ENCODE data around the gene APOBEC3C. TPM values are rescaled to one million over a fixed set of nuclear protein-coding genes. Genes with fewer than 3 reads are reported as not detected.
"Not testable (repeated sequence)": the region's sequence is repeated elsewhere in the genome, so short reads cannot be mapped to it uniquely, and the experiment has no call there.

APOBEC3C gene
- total and polyA plus RNA-seq, 12 donors = 10.6 to 88.2 (median 40.5) TPM

GRCh38 chr22:38981005-38981991 lies 32.8 kb upstream of the APOBEC3C start:
- Histone ChIP-seq H3K9me3 (replicated peaks in 1 of 3) (no peaks in the 10 kb centered on the region), H3K4me3 (peak overlapping the region in 1 of 4 donors; percentile 57), H3K4me1 (replicated peaks in 1 of 2) (no peaks in the 10 kb centered on the region), H3K36me3 (replicated peaks in 1 of 2) (no peaks in the 10 kb centered on the region), H3K27me3 (no peaks in the 10 kb centered on the region), H3K27ac (peak overlapping the region in 1 of 5 donors; percentile 79)
- peak in 4 of 7 donors; percentile 35 to 62 (median 50) for DNase-seq
- TF ChIP-seq POLR2A (IDR thresholded peaks at IDR 0.05) = no peak
- peak in 4 of 6 experiments; percentile 27 to 44 (median 38) for TF ChIP-seq CTCF (IDR thresholded peaks at IDR 0.05)
- intact Hi-C loops (cut with DNase I) = no loop called here
- 19 to 24% (median 22%) methylated on average over 27 of the region's 27 CpGs for WGBS, 4 donors

GRCh38 chr22:38981992-38982927 lies 31.8 kb upstream of the APOBEC3C start, which contains the start of gene APOBEC3B:
TSS of gene APOBEC3B (plus strand) at chr22:38982347. CDS start at chr22:38982454, 107 bp downstream.
- DNase-seq = peak in 6 of 7 donors; percentile 88 to 97 (median 94)
- Histone ChIP-seq H3K4me1 (replicated peaks in 1 of 2) (no peaks in the 10 kb centered on the region), H3K4me3 (peak within 1 kb of the TSS in 1 of 4 donors; percentile 57), H3K36me3 (replicated peaks in 1 of 2) (no peaks in the 10 kb centered on the region), H3K27me3 (no peaks in the 10 kb centered on the region), H3K9me3 (replicated peaks in 1 of 3) (no peaks in the 10 kb centered on the region), H3K27ac (peak within 1 kb of the TSS in 1 of 5 donors; percentile 79)
- TF ChIP-seq CTCF (IDR thresholded peaks at IDR 0.05) (no peak), POLR2A (IDR thresholded peaks at IDR 0.05) (no peak)
- intact Hi-C loops (cut with DNase I) = no loop called here
- WGBS, 4 donors = 9 to 13% (median 11%) methylated on average over 11 to 16 of the region's 16 CpGs

- 72 to 90% (median 84%) methylated on average over 2 of the region's 2 CpGs for WGBS, 4 donors
- Histone ChIP-seq H3K9me3 (replicated peaks in 1 of 3) (no peaks in the 10 kb centered on the region), H3K27me3 (no peaks in the 10 kb centered on the region), H3K27ac (no peak overlapping the region), H3K36me3 (replicated peaks in 1 of 2) (no peaks in the 10 kb centered on the region), H3K4me3 (no peak overlapping the region), H3K4me1 (replicated peaks in 1 of 2) (no peaks in the 10 kb centered on the region)
- no peak for DNase-seq
- intact Hi-C loops (cut with DNase I) = no loop called here
- no peak for TF ChIP-seq POLR2A (IDR thresholded peaks at IDR 0.05)
- no peak for TF ChIP-seq CTCF (IDR thresholded peaks at IDR 0.05)
Measured at GRCh38 chr22:38984224-38984623, 29.8 kb upstream of the APOBEC3C start.

GRCh38 chr22:38984784-38985757 lies 29.0 kb upstream of the APOBEC3C start:
- H3K4me1 ChIP-seq (replicated peaks in 1 of 2); H3K27me3 ChIP-seq; H3K36me3 ChIP-seq (replicated peaks in 1 of 2); H3K27ac ChIP-seq; H3K4me3 ChIP-seq; H3K9me3 ChIP-seq (replicated peaks in 1 of 3); intact Hi-C loops (cut with DNase I): not testable (repeated sequence)
- DNase-seq = peak in 4 of 7 donors; percentile 24 to 64 (median 40)
- whole genome bisulfite sequencing, 4 donors = 41 to 52% (median 47%) methylated on average over 8 to 9 of the region's 9 CpGs
